K562 (cell line): ENCODE results near the gene UBN2. TPM values are rescaled to one million over a fixed set of nuclear protein-coding genes. Genes with fewer than 3 reads are reported as not detected.
A peak's percentile ranks its signal among the peaks of the same experiment; 100 is the strongest.

Experiments
- ARID1B ChIP-seq: fragments of 450-650 bp; IDR thresholded peaks from 2 replicates; pipeline ENCODE4 v1.6.1; 2016; ENCODE audit warnings: antibody characterized with exemption, mild to moderate bottlenecking, inconsistent platforms
- CBFA2T2 ChIP-seq: fragments of 450-650 bp; conservative IDR thresholded peaks from 2 replicates; pipeline ENCODE4 v1.6.1; 2017; ENCODE audit warnings: mild to moderate bottlenecking
- GTF2A2 ChIP-seq: IDR thresholded peaks from 2 replicates; pipeline ENCODE4 v1.6.1; 2016; ENCODE audit warnings: mild to moderate bottlenecking, missing genetic modification characterization, missing compliant biosample characterization
- MAFG ChIP-seq: fragments of 450-650 bp; conservative IDR thresholded peaks from 2 replicates; pipeline ENCODE4 v1.6.1; 2016; ENCODE audit warnings: missing genetic modification characterization, missing compliant biosample characterization
- MAFK ChIP-seq: IDR thresholded peaks from 2 replicates; pipeline ENCODE4 v1.6.1; 2011; ENCODE audit warnings: low read length, improper control_type of control experiment
- NBN ChIP-seq: fragments of 450-650 bp; IDR thresholded peaks from 2 replicates; pipeline ENCODE4 v1.6.1; 2016; ENCODE audit warnings: low read depth, mild to moderate bottlenecking
- NEUROD1 ChIP-seq: fragments of 150-350 bp; IDR thresholded peaks from 2 replicates; pipeline ENCODE4 v1.6.1; 2014; ENCODE audit warnings: borderline replicate concordance, low read length, low read depth; ENCODE audit not compliant: partially characterized antibody
- RB1 ChIP-seq: fragments of 450-650 bp; IDR thresholded peaks from 2 replicates; pipeline ENCODE4 v1.6.1; 2017; ENCODE audit warnings: low read depth, mild to moderate bottlenecking
- SMARCA5 ChIP-seq: fragments of 450-650 bp; IDR thresholded peaks from 2 replicates; pipeline ENCODE4 v1.6.1; 2016
- SRSF9 ChIP-seq: fragments of 200-400 bp; formaldehyde crosslinking; IDR thresholded peaks from 2 replicates; pipeline ENCODE4 v1.6.1; 2017; ENCODE audit warnings: low read depth, low read length, borderline replicate concordance
- STAG1 ChIP-seq: sonication (generic); formaldehyde crosslinking; IDR thresholded peaks from 2 replicates; pipeline ENCODE4 v1.5.0; 2020; ENCODE audit warnings: missing genetic modification reagents, borderline replicate concordance
- TAF9B ChIP-seq: fragments of 450-650 bp; IDR thresholded peaks from 2 replicates; pipeline ENCODE4 v1.6.1; 2018; ENCODE audit warnings: mild to moderate bottlenecking; ENCODE audit not compliant: partially characterized antibody
- TCF3 ChIP-seq: sonication (generic); formaldehyde crosslinking; IDR thresholded peaks from 2 replicates; pipeline ENCODE4 v1.4.0; 2020; ENCODE audit warnings: mild to moderate bottlenecking, missing genetic modification reagents
- TSC22D4 ChIP-seq: fragments of 450-650 bp; IDR thresholded peaks from 2 replicates; pipeline ENCODE4 v1.6.1; 2016; ENCODE audit warnings: missing genetic modification characterization, missing biosample characterization, control low read depth
- ZNF175 ChIP-seq: fragments of 200-800 bp; sonication (Bioruptor generic); IDR thresholded peaks from 2 replicates; pipeline ENCODE4 v1.6.1; 2016; ENCODE audit warnings: low read depth, mild to moderate bottlenecking, missing genetic modification characterization, missing compliant biosample characterization
- ZNF324 ChIP-seq: fragments of 250-450 bp; sonication (Bioruptor Pico); IDR thresholded peaks from 2 replicates; pipeline ENCODE4 v1.4.0; 2020; ENCODE audit warnings: mild to moderate bottlenecking
- ZNF507 ChIP-seq: conservative IDR thresholded peaks from 2 replicates; pipeline ENCODE4 v1.6.1; 2017; ENCODE audit warnings: missing genetic modification characterization, missing compliant biosample characterization
- ZNF75A ChIP-seq: fragments of 450-650 bp; formaldehyde crosslinking; IDR thresholded peaks from 2 replicates; pipeline ENCODE4 v1.4.0; 2020; ENCODE audit warnings: mild to moderate bottlenecking
- polyA plus RNA-seq, 8 experiments: library from polyadenylated mRNA; depleted of rRNA in 4 of 8; stranded (reverse) in 5 of 8; unstranded in 3 of 8; fragments of >200 nt; fragmentation: Nextera tagmentation in 2 of 8; fragmentation: Illumina TruSeq in 1 of 8; extraction: Ambion mirVana in 2 of 8; extraction: Trizol in 1 of 8; gene quantifications; 2 replicates each; pipeline versions ENCODE4 v1.2.1 to v1.2.3, GENCODE V29; 2011 to 2014; ENCODE audit warnings: inconsistent platforms in 1 of 8, missing spikeins in 1 of 8
- total RNA-seq, 7 experiments: library from RNA; depleted of rRNA in 6 of 7; stranded (reverse); fragments of >200 nt in 6 of 7; fragmentation: Illumina TruSeq in 2 of 7; extraction: Trizol in 2 of 7; gene quantifications; 2 replicates each; pipeline versions ENCODE4 v1.2.1 to v1.2.3, GENCODE V29; 2011 to 2021; ENCODE audit warnings: low replicate concordance in 1 of 7
- TF ChIP-seq, protein P1 (sequence below): fragments of 200-400 bp; formaldehyde crosslinking; IDR thresholded peaks from 2 replicates; pipeline ENCODE4 v1.6.1; 2017; ENCODE audit warnings: mild to moderate bottlenecking, low read depth, low read length, moderate library complexity
- TF ChIP-seq, protein P2 (sequence below): sonication (generic); formaldehyde crosslinking; IDR thresholded peaks from 2 replicates; pipeline ENCODE4 v1.8.1; 2023; ENCODE audit warnings: mild to moderate bottlenecking, missing genetic modification reagents
- TF ChIP-seq, protein P3 (sequence below): fragments of 450-650 bp; IDR thresholded peaks from 2 replicates; pipeline ENCODE4 v1.6.1; 2016; ENCODE audit warnings: low read depth, mild to moderate bottlenecking, moderate library complexity
- TF ChIP-seq, protein P4 (sequence below): sonication (generic); formaldehyde crosslinking; IDR thresholded peaks from 2 replicates; pipeline ENCODE4 v1.8.0; 2023; ENCODE audit warnings: missing genetic modification reagents, mild to moderate bottlenecking, borderline replicate concordance

UBN2 gene
- total and polyA plus RNA-seq, 9 of the 15 experiments (the other 6 are each of a cell fraction or from before 2014, with no cell fraction given) = 1.2 to 19.5 (median 9.9) TPM

DNA sequence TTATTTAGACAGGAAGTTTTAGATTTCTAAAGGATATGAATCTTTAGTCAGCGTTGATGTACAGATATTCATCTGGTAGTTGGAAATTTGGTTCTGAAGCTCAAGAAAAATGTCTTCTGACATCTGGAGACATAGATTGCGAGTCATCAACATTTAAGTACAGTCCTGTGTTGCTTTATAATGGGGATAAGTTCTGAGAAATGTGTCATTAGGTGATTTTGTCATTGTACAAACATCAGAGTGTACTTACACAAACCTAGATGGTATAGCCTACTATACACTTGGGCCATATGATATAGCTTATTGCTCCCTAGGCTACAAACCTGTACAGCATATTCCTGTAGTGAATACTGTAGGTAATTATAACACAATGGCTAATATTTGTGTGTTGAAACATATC lies 49.6 kb upstream of the UBN2 start (continued):
- TF ChIP-seq TSC22D4 (tag) (no peak), ZNF75A (CRISPR knock-in tag) (no peak), ZNF324 (CRISPR knock-in tag) (no peak), ARID1B (peak; percentile 79), CBFA2T2 (peak; percentile 59), GTF2A2 (no peak), NEUROD1 (no peak), SMARCA5 (no peak), MAFK (no peak), STAG1 (CRISPR knock-in tag) (no peak), ZNF175 (CRISPR knock-in tag) (no peak), NBN (no peak), TAF9B (no peak), ZNF507 (no peak), RB1 (no peak), MAFG (tag) (no peak), SRSF9 (no peak), TCF3 (CRISPR knock-in tag) (peak; percentile 58)
- TF ChIP-seq, protein P1, sequence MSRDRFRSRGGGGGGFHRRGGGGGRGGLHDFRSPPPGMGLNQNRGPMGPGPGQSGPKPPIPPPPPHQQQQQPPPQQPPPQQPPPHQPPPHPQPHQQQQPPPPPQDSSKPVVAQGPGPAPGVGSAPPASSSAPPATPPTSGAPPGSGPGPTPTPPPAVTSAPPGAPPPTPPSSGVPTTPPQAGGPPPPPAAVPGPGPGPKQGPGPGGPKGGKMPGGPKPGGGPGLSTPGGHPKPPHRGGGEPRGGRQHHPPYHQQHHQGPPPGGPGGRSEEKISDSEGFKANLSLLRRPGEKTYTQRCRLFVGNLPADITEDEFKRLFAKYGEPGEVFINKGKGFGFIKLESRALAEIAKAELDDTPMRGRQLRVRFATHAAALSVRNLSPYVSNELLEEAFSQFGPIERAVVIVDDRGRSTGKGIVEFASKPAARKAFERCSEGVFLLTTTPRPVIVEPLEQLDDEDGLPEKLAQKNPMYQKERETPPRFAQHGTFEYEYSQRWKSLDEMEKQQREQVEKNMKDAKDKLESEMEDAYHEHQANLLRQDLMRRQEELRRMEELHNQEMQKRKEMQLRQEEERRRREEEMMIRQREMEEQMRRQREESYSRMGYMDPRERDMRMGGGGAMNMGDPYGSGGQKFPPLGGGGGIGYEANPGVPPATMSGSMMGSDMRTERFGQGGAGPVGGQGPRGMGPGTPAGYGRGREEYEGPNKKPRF = no peak
- TF ChIP-seq, protein P2, sequence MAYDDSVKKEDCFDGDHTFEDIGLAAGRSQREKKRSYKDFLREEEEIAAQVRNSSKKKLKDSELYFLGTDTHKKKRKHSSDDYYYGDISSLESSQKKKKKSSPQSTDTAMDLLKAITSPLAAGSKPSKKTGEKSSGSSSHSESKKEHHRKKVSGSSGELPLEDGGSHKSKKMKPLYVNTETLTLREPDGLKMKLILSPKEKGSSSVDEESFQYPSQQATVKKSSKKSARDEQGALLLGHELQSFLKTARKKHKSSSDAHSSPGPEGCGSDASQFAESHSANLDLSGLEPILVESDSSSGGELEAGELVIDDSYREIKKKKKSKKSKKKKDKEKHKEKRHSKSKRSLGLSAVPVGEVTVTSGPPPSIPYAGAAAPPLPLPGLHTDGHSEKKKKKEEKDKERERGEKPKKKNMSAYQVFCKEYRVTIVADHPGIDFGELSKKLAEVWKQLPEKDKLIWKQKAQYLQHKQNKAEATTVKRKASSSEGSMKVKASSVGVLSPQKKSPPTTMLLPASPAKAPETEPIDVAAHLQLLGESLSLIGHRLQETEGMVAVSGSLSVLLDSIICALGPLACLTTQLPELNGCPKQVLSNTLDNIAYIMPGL (CRISPR knock-in tag) = no peak
- TF ChIP-seq, protein P3, sequence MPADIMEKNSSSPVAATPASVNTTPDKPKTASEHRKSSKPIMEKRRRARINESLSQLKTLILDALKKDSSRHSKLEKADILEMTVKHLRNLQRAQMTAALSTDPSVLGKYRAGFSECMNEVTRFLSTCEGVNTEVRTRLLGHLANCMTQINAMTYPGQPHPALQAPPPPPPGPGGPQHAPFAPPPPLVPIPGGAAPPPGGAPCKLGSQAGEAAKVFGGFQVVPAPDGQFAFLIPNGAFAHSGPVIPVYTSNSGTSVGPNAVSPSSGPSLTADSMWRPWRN = no peak
- TF ChIP-seq, protein P4, sequence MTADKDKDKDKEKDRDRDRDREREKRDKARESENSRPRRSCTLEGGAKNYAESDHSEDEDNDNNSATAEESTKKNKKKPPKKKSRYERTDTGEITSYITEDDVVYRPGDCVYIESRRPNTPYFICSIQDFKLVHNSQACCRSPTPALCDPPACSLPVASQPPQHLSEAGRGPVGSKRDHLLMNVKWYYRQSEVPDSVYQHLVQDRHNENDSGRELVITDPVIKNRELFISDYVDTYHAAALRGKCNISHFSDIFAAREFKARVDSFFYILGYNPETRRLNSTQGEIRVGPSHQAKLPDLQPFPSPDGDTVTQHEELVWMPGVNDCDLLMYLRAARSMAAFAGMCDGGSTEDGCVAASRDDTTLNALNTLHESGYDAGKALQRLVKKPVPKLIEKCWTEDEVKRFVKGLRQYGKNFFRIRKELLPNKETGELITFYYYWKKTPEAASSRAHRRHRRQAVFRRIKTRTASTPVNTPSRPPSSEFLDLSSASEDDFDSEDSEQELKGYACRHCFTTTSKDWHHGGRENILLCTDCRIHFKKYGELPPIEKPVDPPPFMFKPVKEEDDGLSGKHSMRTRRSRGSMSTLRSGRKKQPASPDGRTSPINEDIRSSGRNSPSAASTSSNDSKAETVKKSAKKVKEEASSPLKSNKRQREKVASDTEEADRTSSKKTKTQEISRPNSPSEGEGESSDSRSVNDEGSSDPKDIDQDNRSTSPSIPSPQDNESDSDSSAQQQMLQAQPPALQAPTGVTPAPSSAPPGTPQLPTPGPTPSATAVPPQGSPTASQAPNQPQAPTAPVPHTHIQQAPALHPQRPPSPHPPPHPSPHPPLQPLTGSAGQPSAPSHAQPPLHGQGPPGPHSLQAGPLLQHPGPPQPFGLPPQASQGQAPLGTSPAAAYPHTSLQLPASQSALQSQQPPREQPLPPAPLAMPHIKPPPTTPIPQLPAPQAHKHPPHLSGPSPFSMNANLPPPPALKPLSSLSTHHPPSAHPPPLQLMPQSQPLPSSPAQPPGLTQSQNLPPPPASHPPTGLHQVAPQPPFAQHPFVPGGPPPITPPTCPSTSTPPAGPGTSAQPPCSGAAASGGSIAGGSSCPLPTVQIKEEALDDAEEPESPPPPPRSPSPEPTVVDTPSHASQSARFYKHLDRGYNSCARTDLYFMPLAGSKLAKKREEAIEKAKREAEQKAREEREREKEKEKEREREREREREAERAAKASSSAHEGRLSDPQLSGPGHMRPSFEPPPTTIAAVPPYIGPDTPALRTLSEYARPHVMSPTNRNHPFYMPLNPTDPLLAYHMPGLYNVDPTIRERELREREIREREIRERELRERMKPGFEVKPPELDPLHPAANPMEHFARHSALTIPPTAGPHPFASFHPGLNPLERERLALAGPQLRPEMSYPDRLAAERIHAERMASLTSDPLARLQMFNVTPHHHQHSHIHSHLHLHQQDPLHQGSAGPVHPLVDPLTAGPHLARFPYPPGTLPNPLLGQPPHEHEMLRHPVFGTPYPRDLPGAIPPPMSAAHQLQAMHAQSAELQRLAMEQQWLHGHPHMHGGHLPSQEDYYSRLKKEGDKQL = no peak
